GM23338 (cell line): Measurements from ENCODE around the gene SLC41A3.

Experiments used
- POLR2AphosphoS5 ChIP-seq: IDR thresholded peaks from 2 replicates; pipeline ENCODE4 v1.6.1; 2016; ENCODE audit warnings: antibody characterized with exemption, low read depth
- TF ChIP-seq, protein P1 (sequence below), 2 experiments: fragments of 200-600 bp in 1 of 2; sonication (generic) in 1 of 2; conservative IDR thresholded peaks; 2 replicates each; pipeline versions ENCODE4 v1.5.1 to v1.6.1; 2016 to 2017; ENCODE audit warnings: antibody characterized with exemption in 2 of 2, low read depth in 2 of 2, mild to moderate bottlenecking in 2 of 2, moderate library complexity in 1 of 2
- TF ChIP-seq, protein P2 (sequence below): IDR thresholded peaks from one replicate; pipeline ENCODE4 v1.6.1; 2018; ENCODE audit warnings: antibody characterized with exemption; ENCODE audit not compliant: unreplicated experiment

DNA sequence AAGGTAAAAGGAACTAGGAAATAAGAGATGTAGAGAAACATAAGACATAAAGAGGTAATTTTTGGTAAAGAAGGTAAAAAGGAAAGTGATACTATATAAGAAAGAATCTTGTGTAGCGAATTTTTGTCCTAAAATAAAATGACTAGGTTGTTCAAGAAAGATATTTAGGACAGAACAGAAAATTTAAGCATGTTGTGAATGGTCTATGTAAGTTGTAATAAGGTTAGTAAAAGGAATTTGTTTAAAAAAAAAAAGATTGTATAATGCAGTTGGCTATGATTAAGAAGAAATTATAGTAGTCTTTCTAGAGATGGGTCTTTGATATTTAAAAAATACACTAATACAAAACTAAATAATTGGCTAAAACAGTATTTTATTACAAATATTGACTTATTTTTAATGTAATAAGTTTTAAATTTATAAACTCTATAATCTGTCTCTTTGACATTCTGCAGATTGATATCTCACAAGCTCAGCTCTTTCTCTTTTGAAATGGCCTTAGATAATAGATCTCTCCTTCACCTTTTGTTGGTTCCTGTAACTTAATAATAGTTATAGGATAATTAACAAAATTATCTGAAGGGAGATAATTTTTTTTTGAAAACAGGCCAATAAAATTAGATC, 3.7 kb upstream of the SLC41A3 start:
- TF ChIP-seq POLR2AphosphoS5: no peak
- TF ChIP-seq, protein P1, sequence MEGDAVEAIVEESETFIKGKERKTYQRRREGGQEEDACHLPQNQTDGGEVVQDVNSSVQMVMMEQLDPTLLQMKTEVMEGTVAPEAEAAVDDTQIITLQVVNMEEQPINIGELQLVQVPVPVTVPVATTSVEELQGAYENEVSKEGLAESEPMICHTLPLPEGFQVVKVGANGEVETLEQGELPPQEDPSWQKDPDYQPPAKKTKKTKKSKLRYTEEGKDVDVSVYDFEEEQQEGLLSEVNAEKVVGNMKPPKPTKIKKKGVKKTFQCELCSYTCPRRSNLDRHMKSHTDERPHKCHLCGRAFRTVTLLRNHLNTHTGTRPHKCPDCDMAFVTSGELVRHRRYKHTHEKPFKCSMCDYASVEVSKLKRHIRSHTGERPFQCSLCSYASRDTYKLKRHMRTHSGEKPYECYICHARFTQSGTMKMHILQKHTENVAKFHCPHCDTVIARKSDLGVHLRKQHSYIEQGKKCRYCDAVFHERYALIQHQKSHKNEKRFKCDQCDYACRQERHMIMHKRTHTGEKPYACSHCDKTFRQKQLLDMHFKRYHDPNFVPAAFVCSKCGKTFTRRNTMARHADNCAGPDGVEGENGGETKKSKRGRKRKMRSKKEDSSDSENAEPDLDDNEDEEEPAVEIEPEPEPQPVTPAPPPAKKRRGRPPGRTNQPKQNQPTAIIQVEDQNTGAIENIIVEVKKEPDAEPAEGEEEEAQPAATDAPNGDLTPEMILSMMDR (conservative IDR thresholded peaks at IDR 0.05; ENCODE audit: low read depth in 2 of 2): no peak
- TF ChIP-seq, protein P2, sequence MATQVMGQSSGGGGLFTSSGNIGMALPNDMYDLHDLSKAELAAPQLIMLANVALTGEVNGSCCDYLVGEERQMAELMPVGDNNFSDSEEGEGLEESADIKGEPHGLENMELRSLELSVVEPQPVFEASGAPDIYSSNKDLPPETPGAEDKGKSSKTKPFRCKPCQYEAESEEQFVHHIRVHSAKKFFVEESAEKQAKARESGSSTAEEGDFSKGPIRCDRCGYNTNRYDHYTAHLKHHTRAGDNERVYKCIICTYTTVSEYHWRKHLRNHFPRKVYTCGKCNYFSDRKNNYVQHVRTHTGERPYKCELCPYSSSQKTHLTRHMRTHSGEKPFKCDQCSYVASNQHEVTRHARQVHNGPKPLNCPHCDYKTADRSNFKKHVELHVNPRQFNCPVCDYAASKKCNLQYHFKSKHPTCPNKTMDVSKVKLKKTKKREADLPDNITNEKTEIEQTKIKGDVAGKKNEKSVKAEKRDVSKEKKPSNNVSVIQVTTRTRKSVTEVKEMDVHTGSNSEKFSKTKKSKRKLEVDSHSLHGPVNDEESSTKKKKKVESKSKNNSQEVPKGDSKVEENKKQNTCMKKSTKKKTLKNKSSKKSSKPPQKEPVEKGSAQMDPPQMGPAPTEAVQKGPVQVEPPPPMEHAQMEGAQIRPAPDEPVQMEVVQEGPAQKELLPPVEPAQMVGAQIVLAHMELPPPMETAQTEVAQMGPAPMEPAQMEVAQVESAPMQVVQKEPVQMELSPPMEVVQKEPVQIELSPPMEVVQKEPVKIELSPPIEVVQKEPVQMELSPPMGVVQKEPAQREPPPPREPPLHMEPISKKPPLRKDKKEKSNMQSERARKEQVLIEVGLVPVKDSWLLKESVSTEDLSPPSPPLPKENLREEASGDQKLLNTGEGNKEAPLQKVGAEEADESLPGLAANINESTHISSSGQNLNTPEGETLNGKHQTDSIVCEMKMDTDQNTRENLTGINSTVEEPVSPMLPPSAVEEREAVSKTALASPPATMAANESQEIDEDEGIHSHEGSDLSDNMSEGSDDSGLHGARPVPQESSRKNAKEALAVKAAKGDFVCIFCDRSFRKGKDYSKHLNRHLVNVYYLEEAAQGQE: no peak
